WTC11 (cell line): ENCODE results near the gene NKAIN2. TPM values are rescaled to one million over a fixed set of nuclear protein-coding genes. Genes with fewer than 3 reads are reported as not detected.

Source experiments
- ATAC-seq: fragments of 200-7000 bp; cut with Tn5 transposase; 2 replicates; pipeline ENCODE4 v1.10.0; 2021; ENCODE audit warnings: mild to moderate bottlenecking, moderate library complexity
- CTCF ChIA-PET: fragments of 300-600 bp; sonication (Branson Sonifier 250); formaldehyde crosslinking; loops from one replicate; lab custom pipeline; 2021; ENCODE audit warnings: antibody characterized with exemption; lab: Charles Lee
- POLR2A ChIA-PET: fragments of 350-600 bp; sonication (Branson Sonifier 250); formaldehyde crosslinking; loops from one replicate; lab custom pipeline; 2021; ENCODE audit warnings: antibody characterized with exemption; lab: Charles Lee
- DNase-seq: peaks from one replicate; pipeline ENCODE4 v3.0.0; 2021; ENCODE audit warnings: low spot score
- H3K27ac Mint-ChIP-seq: 2 replicates; pipeline ENCODE4 v1.8.0; 2021; ENCODE audit warnings: mixed read lengths
- H3K27me3 Mint-ChIP-seq: 2 replicates; pipeline ENCODE4 v1.8.0; 2021; ENCODE audit warnings: low read depth, mild to moderate bottlenecking, moderate library complexity, mixed read lengths
- H3K36me3 Mint-ChIP-seq: 2 replicates; pipeline ENCODE4 v1.8.0; 2021; ENCODE audit warnings: mixed read lengths
- H3K4me1 Mint-ChIP-seq: 2 replicates; pipeline ENCODE4 v1.8.0; 2022; ENCODE audit warnings: mixed read lengths
- H3K4me3 Mint-ChIP-seq: 2 replicates; pipeline ENCODE4 v1.8.0; 2021; ENCODE audit warnings: mild to moderate bottlenecking, moderate library complexity, mixed read lengths
- H3K9me3 Mint-ChIP-seq: 2 replicates; pipeline ENCODE4 v1.8.0; 2021; ENCODE audit warnings: mixed read lengths
- ATF1 ChIP-seq: sonication (generic); formaldehyde crosslinking; IDR thresholded peaks from 2 replicates; pipeline ENCODE4 v1.8.1; 2023; ENCODE audit warnings: mild to moderate bottlenecking, moderate library complexity, missing genetic modification reagents
- CREM ChIP-seq: sonication (generic); formaldehyde crosslinking; IDR thresholded peaks from 2 replicates; pipeline ENCODE4 v1.8.1; 2022; ENCODE audit warnings: mild to moderate bottlenecking, missing genetic modification reagents, moderate library complexity
- CTCF ChIP-seq: fragments of 200-600 bp; IDR thresholded peaks from 2 replicates; pipeline ENCODE4 v1.8.0; 2022; ENCODE audit warnings: antibody characterized with exemption
- ELF4 ChIP-seq: sonication (generic); formaldehyde crosslinking; IDR thresholded peaks from 2 replicates; pipeline ENCODE4 v1.8.1; 2022; ENCODE audit warnings: low read depth, mild to moderate bottlenecking, moderate library complexity, missing genetic modification reagents
- EMX1 ChIP-seq: fragments of 250-450 bp; sonication (Bioruptor Pico); IDR thresholded peaks from 2 replicates; pipeline ENCODE4 v1.8.0; 2021; ENCODE audit warnings: mild to moderate bottlenecking
- ERG ChIP-seq: fragments of 250-450 bp; sonication (Bioruptor Pico); IDR thresholded peaks from 2 replicates; pipeline ENCODE4 v1.8.0; 2021; ENCODE audit warnings: mild to moderate bottlenecking
- ETV6 ChIP-seq: sonication (generic); formaldehyde crosslinking; IDR thresholded peaks from 2 replicates; pipeline ENCODE4 v1.8.1; 2022; ENCODE audit warnings: mild to moderate bottlenecking, missing genetic modification reagents
- HMGA2 ChIP-seq: fragments of 250-450 bp; sonication (Bioruptor Pico); IDR thresholded peaks from 2 replicates; pipeline ENCODE4 v1.4.0; 2021; ENCODE audit warnings: mild to moderate bottlenecking, moderate library complexity
- KAT7 ChIP-seq: sonication (generic); formaldehyde crosslinking; IDR thresholded peaks from 2 replicates; pipeline ENCODE4 v1.8.1; 2023; ENCODE audit warnings: missing genetic modification reagents, mild to moderate bottlenecking, borderline replicate concordance
- MXD4 ChIP-seq: fragments of 250-450 bp; sonication (Bioruptor Pico); IDR thresholded peaks from 2 replicates; pipeline ENCODE4 v1.8.0; 2021; ENCODE audit warnings: mild to moderate bottlenecking, moderate library complexity, borderline replicate concordance
- NR1H2 ChIP-seq: sonication (generic); formaldehyde crosslinking; IDR thresholded peaks from 2 replicates; pipeline ENCODE4 v1.9.0; 2021; ENCODE audit warnings: mild to moderate bottlenecking, moderate library complexity, missing genetic modification reagents
- NR3C1 ChIP-seq: sonication (generic); formaldehyde crosslinking; conservative IDR thresholded peaks from 2 replicates; pipeline ENCODE4 v1.8.1; 2023; ENCODE audit warnings: low read depth, mild to moderate bottlenecking, missing genetic modification reagents
- PRRX2 ChIP-seq: fragments of 250-450 bp; sonication (Bioruptor Pico); IDR thresholded peaks from 2 replicates; pipeline ENCODE4 v1.8.0; 2021; ENCODE audit warnings: mild to moderate bottlenecking
- ZBTB21 ChIP-seq: sonication (generic); formaldehyde crosslinking; IDR thresholded peaks from 2 replicates; pipeline ENCODE4 v1.8.1; 2023; ENCODE audit warnings: mild to moderate bottlenecking, missing genetic modification reagents, borderline replicate concordance
- ZNF138 ChIP-seq: sonication (generic); formaldehyde crosslinking; conservative IDR thresholded peaks from 2 replicates; pipeline ENCODE4 v1.8.1; 2022; ENCODE audit warnings: mild to moderate bottlenecking, moderate library complexity, missing genetic modification reagents
- ZNF423 ChIP-seq: fragments of 250-450 bp; sonication (Bioruptor Pico); IDR thresholded peaks from 2 replicates; pipeline ENCODE4 v2.1.2; 2022; ENCODE audit warnings: mild to moderate bottlenecking, moderate library complexity
- ZNF512 ChIP-seq: sonication (generic); formaldehyde crosslinking; IDR thresholded peaks from 2 replicates; pipeline ENCODE4 v1.8.1; 2022; ENCODE audit warnings: missing genetic modification reagents, borderline replicate concordance
- ZNF671 ChIP-seq: fragments of 250-450 bp; sonication (Bioruptor Pico); IDR thresholded peaks from 2 replicates; pipeline ENCODE4 v1.8.0; 2021; ENCODE audit warnings: mild to moderate bottlenecking
- total RNA-seq: library from RNA; stranded (reverse); gene quantifications from 3 replicates; pipeline ENCODE4 v1.2.3, GENCODE V29; 2021
- TF ChIP-seq, protein P1 (sequence below): sonication (generic); formaldehyde crosslinking; IDR thresholded peaks from 2 replicates; pipeline ENCODE4 v1.8.0; 2022; ENCODE audit warnings: missing genetic modification reagents
- TF ChIP-seq, protein P2 (sequence below): sonication (generic); formaldehyde crosslinking; IDR thresholded peaks from 2 replicates; pipeline ENCODE4 v1.8.0; 2023; ENCODE audit warnings: missing genetic modification reagents
- TF ChIP-seq, protein P3 (sequence below): fragments of 250-450 bp; sonication (Bioruptor Pico); IDR thresholded peaks from 2 replicates; pipeline ENCODE4 v1.9.0; 2021; ENCODE audit warnings: mild to moderate bottlenecking
- TF ChIP-seq, protein P4 (sequence below): sonication (generic); formaldehyde crosslinking; conservative IDR thresholded peaks from 2 replicates; pipeline ENCODE4 v1.8.1; 2023; ENCODE audit warnings: mild to moderate bottlenecking, low read depth, missing genetic modification reagents, moderate library complexity

Gene NKAIN2
- total RNA-seq, 1 experiment from 2014 or later, result 0.33 TPM

DNA sequence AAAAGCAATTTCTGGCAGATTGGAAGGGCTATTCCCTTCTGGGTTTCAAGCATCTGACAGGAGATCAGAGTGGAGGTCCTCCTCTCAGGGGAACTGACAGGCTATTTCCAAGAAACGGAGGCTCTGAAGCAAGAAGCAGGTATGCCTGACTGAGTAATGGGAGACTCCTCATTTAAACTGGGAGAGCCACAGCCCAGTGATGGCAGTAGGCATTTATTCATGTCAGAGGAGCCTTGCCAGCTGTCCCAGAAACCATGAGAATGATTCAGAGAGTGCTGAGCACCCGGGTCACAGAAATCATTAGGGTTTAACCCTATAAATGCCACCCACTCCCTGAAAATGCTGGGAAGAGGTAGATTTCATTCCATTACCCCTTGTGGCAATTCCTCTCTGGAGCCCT is 911.1 kb downstream of the NKAIN2 start:
- ChIA-PET CTCF (interaction anchor here (0.6 kb wide), 1 partner anchor 55 kb away, joined by 3 read pairs; no protein-coding TSS in a partner anchor), POLR2A (no interaction called here)
- Mint-ChIP-seq H3K4me3 (no peak overlapping the region), H3K9me3 (no peaks in the 10 kb centered on the region), H3K27me3 (no peaks in the 10 kb centered on the region), H3K27ac (no peak overlapping the region), H3K4me1 (peaks cover 4% of the 10 kb centered on the region; the same call in 1 of the 2 replicates), H3K36me3 (0 out of 2 replicates have a peak, but pooled peaks cover 3% of the 10 kb centered on the region)
- no peak for ATAC-seq
- TF ChIP-seq ETV6 (CRISPR knock-in tag), result no peak
- TF ChIP-seq, protein P1, sequence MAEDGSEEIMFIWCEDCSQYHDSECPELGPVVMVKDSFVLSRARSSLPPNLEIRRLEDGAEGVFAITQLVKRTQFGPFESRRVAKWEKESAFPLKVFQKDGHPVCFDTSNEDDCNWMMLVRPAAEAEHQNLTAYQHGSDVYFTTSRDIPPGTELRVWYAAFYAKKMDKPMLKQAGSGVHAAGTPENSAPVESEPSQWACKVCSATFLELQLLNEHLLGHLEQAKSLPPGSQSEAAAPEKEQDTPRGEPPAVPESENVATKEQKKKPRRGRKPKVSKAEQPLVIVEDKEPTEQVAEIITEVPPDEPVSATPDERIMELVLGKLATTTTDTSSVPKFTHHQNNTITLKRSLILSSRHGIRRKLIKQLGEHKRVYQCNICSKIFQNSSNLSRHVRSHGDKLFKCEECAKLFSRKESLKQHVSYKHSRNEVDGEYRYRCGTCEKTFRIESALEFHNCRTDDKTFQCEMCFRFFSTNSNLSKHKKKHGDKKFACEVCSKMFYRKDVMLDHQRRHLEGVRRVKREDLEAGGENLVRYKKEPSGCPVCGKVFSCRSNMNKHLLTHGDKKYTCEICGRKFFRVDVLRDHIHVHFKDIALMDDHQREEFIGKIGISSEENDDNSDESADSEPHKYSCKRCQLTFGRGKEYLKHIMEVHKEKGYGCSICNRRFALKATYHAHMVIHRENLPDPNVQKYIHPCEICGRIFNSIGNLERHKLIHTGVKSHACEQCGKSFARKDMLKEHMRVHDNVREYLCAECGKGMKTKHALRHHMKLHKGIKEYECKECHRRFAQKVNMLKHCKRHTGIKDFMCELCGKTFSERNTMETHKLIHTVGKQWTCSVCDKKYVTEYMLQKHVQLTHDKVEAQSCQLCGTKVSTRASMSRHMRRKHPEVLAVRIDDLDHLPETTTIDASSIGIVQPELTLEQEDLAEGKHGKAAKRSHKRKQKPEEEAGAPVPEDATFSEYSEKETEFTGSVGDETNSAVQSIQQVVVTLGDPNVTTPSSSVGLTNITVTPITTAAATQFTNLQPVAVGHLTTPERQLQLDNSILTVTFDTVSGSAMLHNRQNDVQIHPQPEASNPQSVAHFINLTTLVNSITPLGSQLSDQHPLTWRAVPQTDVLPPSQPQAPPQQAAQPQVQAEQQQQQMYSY (CRISPR knock-in tag), result no peak
- no peak for TF ChIP-seq KAT7
- no peak for TF ChIP-seq ZNF512 (CRISPR knock-in tag)
- TF ChIP-seq ZNF671 (CRISPR knock-in tag), result no peak
- no peak for TF ChIP-seq ATF1 (CRISPR knock-in tag)
- TF ChIP-seq ELF4 (CRISPR knock-in tag), result no peak
- no peak for TF ChIP-seq CTCF
- TF ChIP-seq, protein P2, sequence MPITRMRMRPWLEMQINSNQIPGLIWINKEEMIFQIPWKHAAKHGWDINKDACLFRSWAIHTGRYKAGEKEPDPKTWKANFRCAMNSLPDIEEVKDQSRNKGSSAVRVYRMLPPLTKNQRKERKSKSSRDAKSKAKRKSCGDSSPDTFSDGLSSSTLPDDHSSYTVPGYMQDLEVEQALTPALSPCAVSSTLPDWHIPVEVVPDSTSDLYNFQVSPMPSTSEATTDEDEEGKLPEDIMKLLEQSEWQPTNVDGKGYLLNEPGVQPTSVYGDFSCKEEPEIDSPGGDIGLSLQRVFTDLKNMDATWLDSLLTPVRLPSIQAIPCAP (CRISPR knock-in tag), result no peak
- TF ChIP-seq NR1H2 (CRISPR knock-in tag), result no peak
- TF ChIP-seq, protein P3, sequence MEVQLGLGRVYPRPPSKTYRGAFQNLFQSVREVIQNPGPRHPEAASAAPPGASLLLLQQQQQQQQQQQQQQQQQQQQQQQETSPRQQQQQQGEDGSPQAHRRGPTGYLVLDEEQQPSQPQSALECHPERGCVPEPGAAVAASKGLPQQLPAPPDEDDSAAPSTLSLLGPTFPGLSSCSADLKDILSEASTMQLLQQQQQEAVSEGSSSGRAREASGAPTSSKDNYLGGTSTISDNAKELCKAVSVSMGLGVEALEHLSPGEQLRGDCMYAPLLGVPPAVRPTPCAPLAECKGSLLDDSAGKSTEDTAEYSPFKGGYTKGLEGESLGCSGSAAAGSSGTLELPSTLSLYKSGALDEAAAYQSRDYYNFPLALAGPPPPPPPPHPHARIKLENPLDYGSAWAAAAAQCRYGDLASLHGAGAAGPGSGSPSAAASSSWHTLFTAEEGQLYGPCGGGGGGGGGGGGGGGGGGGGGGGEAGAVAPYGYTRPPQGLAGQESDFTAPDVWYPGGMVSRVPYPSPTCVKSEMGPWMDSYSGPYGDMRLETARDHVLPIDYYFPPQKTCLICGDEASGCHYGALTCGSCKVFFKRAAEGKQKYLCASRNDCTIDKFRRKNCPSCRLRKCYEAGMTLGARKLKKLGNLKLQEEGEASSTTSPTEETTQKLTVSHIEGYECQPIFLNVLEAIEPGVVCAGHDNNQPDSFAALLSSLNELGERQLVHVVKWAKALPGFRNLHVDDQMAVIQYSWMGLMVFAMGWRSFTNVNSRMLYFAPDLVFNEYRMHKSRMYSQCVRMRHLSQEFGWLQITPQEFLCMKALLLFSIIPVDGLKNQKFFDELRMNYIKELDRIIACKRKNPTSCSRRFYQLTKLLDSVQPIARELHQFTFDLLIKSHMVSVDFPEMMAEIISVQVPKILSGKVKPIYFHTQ (CRISPR knock-in tag), result no peak
- TF ChIP-seq ZNF138 (CRISPR knock-in tag), result no peak
- TF ChIP-seq ERG (CRISPR knock-in tag), result no peak
- no peak for DNase-seq

- Mint-ChIP-seq H3K27me3 (no peaks in the 10 kb centered on the region), H3K36me3 (no peaks in the 10 kb centered on the region), H3K4me1 (peaks cover 7% of the 10 kb centered on the region), H3K4me3 (no peak overlapping the region), H3K27ac (no peak overlapping the region), H3K9me3 (no peaks in the 10 kb centered on the region)
- ATAC-seq (no peak), DNase-seq (no peak)
- ChIA-PET CTCF (no interaction called here), POLR2A (no interaction called here)
- no peak for TF ChIP-seq HMGA2
- TF ChIP-seq PRRX2 (CRISPR knock-in tag), result no peak
- no peak for TF ChIP-seq ZNF138 (CRISPR knock-in tag)
- no peak for TF ChIP-seq NR3C1 (CRISPR knock-in tag)
- TF ChIP-seq MXD4 (CRISPR knock-in tag), result no peak
- TF ChIP-seq ZNF423, result no peak
- no peak for TF ChIP-seq EMX1 (CRISPR knock-in tag)
- no peak for TF ChIP-seq ZBTB21 (CRISPR knock-in tag)
- TF ChIP-seq CREM (CRISPR knock-in tag), result no peak
- no peak for TF ChIP-seq NR1H2 (CRISPR knock-in tag)
- TF ChIP-seq, protein P4, sequence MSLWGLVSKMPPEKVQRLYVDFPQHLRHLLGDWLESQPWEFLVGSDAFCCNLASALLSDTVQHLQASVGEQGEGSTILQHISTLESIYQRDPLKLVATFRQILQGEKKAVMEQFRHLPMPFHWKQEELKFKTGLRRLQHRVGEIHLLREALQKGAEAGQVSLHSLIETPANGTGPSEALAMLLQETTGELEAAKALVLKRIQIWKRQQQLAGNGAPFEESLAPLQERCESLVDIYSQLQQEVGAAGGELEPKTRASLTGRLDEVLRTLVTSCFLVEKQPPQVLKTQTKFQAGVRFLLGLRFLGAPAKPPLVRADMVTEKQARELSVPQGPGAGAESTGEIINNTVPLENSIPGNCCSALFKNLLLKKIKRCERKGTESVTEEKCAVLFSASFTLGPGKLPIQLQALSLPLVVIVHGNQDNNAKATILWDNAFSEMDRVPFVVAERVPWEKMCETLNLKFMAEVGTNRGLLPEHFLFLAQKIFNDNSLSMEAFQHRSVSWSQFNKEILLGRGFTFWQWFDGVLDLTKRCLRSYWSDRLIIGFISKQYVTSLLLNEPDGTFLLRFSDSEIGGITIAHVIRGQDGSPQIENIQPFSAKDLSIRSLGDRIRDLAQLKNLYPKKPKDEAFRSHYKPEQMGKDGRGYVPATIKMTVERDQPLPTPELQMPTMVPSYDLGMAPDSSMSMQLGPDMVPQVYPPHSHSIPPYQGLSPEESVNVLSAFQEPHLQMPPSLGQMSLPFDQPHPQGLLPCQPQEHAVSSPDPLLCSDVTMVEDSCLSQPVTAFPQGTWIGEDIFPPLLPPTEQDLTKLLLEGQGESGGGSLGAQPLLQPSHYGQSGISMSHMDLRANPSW (CRISPR knock-in tag), result no peak
Measured at GRCh38 chr6:124719913-124720312, 916.2 kb downstream of the NKAIN2 start.
